SU-DHL-6 (cell line): Measurements from ENCODE around the gene MITF.

Source experiments
- H2AFZ ChIP-seq: fragments of 200-600 bp; sonication (generic); 2 replicates; pipeline ENCODE4 v1.6.1; 2014; ENCODE audit warnings: low read depth, mild to moderate bottlenecking, moderate library complexity, mixed read lengths, antibody characterized with exemption, low read length; ENCODE audit not compliant: severe bottlenecking
- H3F3A ChIP-seq: fragments of 200-600 bp; shearing (Covaris generic); 2 replicates; pipeline ENCODE4 v1.6.0; 2016; ENCODE audit warnings: antibody characterized with exemption, mild to moderate bottlenecking; ENCODE audit not compliant: insufficient read depth
- H3K27ac ChIP-seq: fragments of 200-600 bp; sonication (generic); 2 replicates; pipeline ENCODE4 v1.5.1; 2016; ENCODE audit warnings: low read depth, mild to moderate bottlenecking, low read length, moderate library complexity, mixed read lengths
- H3K27me3 ChIP-seq: fragments of 200-600 bp; sonication (generic), shearing (Covaris generic); 2 replicates; pipeline ENCODE4 v1.6.0; 2014; ENCODE audit warnings: mild to moderate bottlenecking, low read length
- H3K36me3 ChIP-seq: fragments of 200-600 bp; sonication (generic); 2 replicates; pipeline ENCODE4 v1.6.1; 2014; ENCODE audit warnings: mild to moderate bottlenecking, low read length, mixed read lengths
- H3K4me2 ChIP-seq: fragments of 300-600, 200-600 bp; shearing (Covaris generic), sonication (generic); 2 replicates; pipeline ENCODE4 v1.6.0; 2014; ENCODE audit warnings: low read length, low read depth, mild to moderate bottlenecking; ENCODE audit not compliant: poor library complexity, severe bottlenecking
- H3K4me3 ChIP-seq: fragments of 200-600 bp; sonication (generic); 2 replicates; pipeline ENCODE4 v1.5.1; 2014; ENCODE audit warnings: antibody characterized with exemption, low read length, mild to moderate bottlenecking, mixed read lengths; ENCODE audit not compliant: insufficient read depth, poor library complexity, severe bottlenecking
- H3K79me2 ChIP-seq: fragments of 200-600 bp; sonication (generic); 2 replicates; pipeline ENCODE4 v1.6.1; 2014; ENCODE audit warnings: mild to moderate bottlenecking, low read length, moderate library complexity; ENCODE audit not compliant: insufficient read depth
- H3K9ac ChIP-seq: fragments of 200-600 bp; sonication (generic); 2 replicates; pipeline ENCODE4 v1.7.0; 2014; ENCODE audit warnings: mild to moderate bottlenecking, low read length
- H3K9me2 ChIP-seq: fragments of 200-600 bp; sonication (generic); replicated peaks from 2 replicates; pipeline ENCODE4 v1.6.1; 2014; ENCODE audit warnings: low read length; ENCODE audit not compliant: insufficient read depth
- H3K9me3 ChIP-seq: fragments of 200-600 bp; sonication (generic); 2 replicates; pipeline ENCODE4 v1.6.1; 2014; ENCODE audit warnings: low read length, mixed read lengths; ENCODE audit not compliant: insufficient read depth
- H4K20me1 ChIP-seq: fragments of 200-600 bp; sonication (generic); 2 replicates; pipeline ENCODE4 v1.6.1; 2014; ENCODE audit warnings: low read depth, mild to moderate bottlenecking, antibody characterized with exemption, low read length, moderate library complexity, mixed read lengths
- EZH2phosphoT487 ChIP-seq: fragments of 200-600 bp; sonication (generic), shearing (Covaris generic); conservative IDR thresholded peaks from 2 replicates; pipeline ENCODE4 v1.6.1; 2018; ENCODE audit warnings: mild to moderate bottlenecking, antibody characterized with exemption, low read length, moderate library complexity, mixed read lengths
- TF ChIP-seq, protein P1 (sequence below): fragments of 200-600 bp; sonication (generic); IDR thresholded peaks from one replicate; pipeline ENCODE4 v1.5.1; 2017; ENCODE audit warnings: antibody characterized with exemption, mild to moderate bottlenecking, low read length, moderate library complexity; ENCODE audit not compliant: insufficient read depth, poor library complexity, severe bottlenecking

Gene MITF

DNA sequence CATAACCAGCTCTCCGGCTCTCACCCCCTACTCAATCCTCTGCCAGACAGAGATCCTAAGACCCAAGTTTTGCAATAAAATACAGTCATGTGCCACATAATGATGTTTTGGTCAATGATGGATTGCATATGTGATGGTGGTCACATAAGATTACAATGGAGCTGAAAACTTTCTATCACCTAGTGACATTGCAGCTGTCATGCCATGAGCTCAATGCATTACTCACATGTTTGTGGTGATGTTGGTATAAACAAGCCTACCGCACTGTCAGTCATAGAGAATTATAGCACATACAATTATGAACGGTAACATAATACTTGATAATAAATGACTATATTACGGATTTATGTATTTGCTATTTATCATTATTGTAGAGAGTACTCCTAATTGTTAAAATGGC lies 233.4 kb downstream of the MITF start:
- H3K36me3 ChIP-seq: no peaks in the 10 kb centered on the region
- no peaks in the 10 kb centered on the region for H3K27me3 ChIP-seq
- no peak overlapping the region for H3K4me2 ChIP-seq
- H3F3A ChIP-seq: no peaks in the 10 kb centered on the region
- H3K9ac ChIP-seq: no peak overlapping the region
- H3K9me3 ChIP-seq: no peaks in the 10 kb centered on the region
- no peak overlapping the region for H2AFZ ChIP-seq
- H3K9me2 ChIP-seq: no peaks in the 10 kb centered on the region
- no peaks in the 10 kb centered on the region for H3K79me2 ChIP-seq
- H4K20me1 ChIP-seq: no peaks in the 10 kb centered on the region
- H3K4me3 ChIP-seq: no peak overlapping the region
- no peak for TF ChIP-seq EZH2phosphoT487
- TF ChIP-seq, protein P1, sequence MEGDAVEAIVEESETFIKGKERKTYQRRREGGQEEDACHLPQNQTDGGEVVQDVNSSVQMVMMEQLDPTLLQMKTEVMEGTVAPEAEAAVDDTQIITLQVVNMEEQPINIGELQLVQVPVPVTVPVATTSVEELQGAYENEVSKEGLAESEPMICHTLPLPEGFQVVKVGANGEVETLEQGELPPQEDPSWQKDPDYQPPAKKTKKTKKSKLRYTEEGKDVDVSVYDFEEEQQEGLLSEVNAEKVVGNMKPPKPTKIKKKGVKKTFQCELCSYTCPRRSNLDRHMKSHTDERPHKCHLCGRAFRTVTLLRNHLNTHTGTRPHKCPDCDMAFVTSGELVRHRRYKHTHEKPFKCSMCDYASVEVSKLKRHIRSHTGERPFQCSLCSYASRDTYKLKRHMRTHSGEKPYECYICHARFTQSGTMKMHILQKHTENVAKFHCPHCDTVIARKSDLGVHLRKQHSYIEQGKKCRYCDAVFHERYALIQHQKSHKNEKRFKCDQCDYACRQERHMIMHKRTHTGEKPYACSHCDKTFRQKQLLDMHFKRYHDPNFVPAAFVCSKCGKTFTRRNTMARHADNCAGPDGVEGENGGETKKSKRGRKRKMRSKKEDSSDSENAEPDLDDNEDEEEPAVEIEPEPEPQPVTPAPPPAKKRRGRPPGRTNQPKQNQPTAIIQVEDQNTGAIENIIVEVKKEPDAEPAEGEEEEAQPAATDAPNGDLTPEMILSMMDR: no peak
- no peak overlapping the region for H3K27ac ChIP-seq

DNA sequence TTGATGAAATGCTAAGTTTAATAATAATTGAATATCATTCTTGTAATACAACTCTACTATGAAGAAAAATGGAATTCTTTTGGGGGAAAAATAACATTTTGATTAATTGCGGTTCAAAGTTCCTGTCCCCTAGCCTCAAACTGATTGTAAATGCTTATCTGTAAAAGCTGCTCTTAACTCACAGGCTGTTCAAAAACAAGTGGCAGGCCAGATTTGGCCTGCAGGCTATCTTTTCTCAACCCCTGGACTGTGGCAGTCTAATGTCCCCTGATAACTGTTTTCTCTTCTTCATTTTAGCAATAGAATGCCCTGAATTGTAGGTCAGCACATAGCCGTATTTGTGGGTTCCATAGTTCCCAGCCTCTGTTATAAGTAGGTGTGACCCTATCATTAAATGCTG lies 236.8 kb downstream of the MITF start:
- no peaks in the 10 kb centered on the region for H4K20me1 ChIP-seq
- no peaks in the 10 kb centered on the region for H3K27me3 ChIP-seq
- no peak overlapping the region for H3K27ac ChIP-seq
- no peaks in the 10 kb centered on the region for H3K79me2 ChIP-seq
- TF ChIP-seq, protein P1: no peak
- no peak for TF ChIP-seq EZH2phosphoT487
- H3K9me3 ChIP-seq: no peaks in the 10 kb centered on the region
- H3K9ac ChIP-seq: no peak overlapping the region
- no peaks in the 10 kb centered on the region for H3K9me2 ChIP-seq
- no peaks in the 10 kb centered on the region for H3F3A ChIP-seq
- H3K4me2 ChIP-seq: no peak overlapping the region
- no peaks in the 10 kb centered on the region for H3K36me3 ChIP-seq
- no peak overlapping the region for H2AFZ ChIP-seq
- no peak overlapping the region for H3K4me3 ChIP-seq

DNA sequence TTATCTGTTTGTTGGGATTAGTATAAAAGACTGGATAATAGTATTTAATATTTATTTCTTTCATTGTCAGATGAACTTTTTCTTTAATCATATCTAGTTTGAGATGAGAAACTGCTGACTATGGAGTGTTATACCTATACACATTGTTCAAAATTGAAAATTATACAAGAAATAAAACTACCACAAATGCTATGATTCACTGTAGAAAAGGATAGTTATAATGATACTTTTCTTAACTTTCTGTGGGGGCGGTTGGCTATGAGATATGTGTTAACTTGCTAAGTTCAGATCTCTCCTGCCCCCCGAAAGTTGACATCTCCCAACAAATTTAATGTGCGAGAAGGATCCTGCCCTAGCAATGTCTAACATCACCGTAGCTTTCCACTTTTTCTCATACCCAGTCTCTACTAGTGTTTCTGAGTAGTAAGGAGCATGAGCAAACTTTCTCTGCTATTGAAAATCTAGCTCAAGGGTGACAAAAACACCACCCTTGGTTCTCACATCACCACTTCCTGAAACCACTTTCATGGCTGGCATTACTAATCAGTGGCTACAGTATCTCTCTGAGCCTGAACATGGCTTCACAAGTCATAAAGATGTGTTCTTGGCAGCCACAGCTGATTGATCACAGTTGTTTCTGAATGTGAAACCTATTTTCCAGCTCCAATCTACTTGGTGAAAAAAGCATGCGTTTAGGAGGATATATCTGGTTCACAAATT lies 244.4 kb downstream of the MITF start:
- Histone ChIP-seq H3K4me3 (no peak overlapping the region), H3K27me3 (no peaks in the 10 kb centered on the region), H3K9me3 (no peaks in the 10 kb centered on the region), H2AFZ (no peak overlapping the region), H4K20me1 (no peaks in the 10 kb centered on the region), H3K27ac (no peak overlapping the region), H3K4me2 (no peak overlapping the region), H3F3A (no peaks in the 10 kb centered on the region), H3K36me3 (no peaks in the 10 kb centered on the region), H3K79me2 (no peaks in the 10 kb centered on the region), H3K9ac (no peak overlapping the region), H3K9me2 (no peaks in the 10 kb centered on the region)
- TF ChIP-seq, protein P1: no peak
- no peak for TF ChIP-seq EZH2phosphoT487
